ENCODE data around the gene ENDOD1. TPM values are rescaled to one million over a fixed set of nuclear protein-coding genes. Genes with fewer than 3 reads are reported as not detected.

The ENDOD1 gene
- total RNA-seq, 1 donor from 2014 or later = 71.1 TPM

- no peaks in the 10 kb centered on the region for H3K36me3 Mint-ChIP-seq (ENCODE audit: low read depth)
Observed at GRCh38 chr11:95050595-95051202, 38.9 kb upstream of the ENDOD1 start.

DNA sequence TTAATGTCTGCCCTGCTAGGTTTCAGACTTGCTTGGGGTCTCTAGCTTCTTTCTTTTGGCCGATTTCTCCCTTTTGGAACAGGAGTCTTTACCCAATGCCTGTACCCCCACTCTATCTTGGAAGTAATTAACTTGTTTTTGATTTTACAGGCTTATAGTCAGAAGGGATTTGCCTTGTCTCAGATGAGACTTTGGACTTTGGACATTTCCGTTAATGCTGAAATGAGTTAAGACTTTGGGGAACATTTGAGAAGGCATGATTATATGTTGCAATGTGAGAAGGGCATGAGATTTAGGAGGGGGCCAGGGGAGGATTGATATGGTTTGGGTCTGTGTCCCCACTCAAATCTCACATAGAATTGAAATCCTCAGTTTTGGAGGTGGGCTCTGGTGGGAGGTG lies 35.3 kb upstream of the ENDOD1 start:
- DNase-seq (ENCODE audit: low spot score) = no peak
- no peak overlapping the region for H3K27ac Mint-ChIP-seq (ENCODE audit: unreplicated experiment)
- H3K27me3 Mint-ChIP-seq (ENCODE audit: low read depth) = peaks cover 15% of the 10 kb centered on the region
- H3K36me3 Mint-ChIP-seq (ENCODE audit: low read depth) = no peaks in the 10 kb centered on the region
- no peak overlapping the region for H3K4me3 Mint-ChIP-seq (ENCODE audit: unreplicated experiment)
- peaks cover 6% of the 10 kb centered on the region for H3K4me1 Mint-ChIP-seq (ENCODE audit: low read depth)
- H3K9me3 Mint-ChIP-seq (ENCODE audit: low read depth) = no peaks in the 10 kb centered on the region
- TF ChIP-seq, protein P1, sequence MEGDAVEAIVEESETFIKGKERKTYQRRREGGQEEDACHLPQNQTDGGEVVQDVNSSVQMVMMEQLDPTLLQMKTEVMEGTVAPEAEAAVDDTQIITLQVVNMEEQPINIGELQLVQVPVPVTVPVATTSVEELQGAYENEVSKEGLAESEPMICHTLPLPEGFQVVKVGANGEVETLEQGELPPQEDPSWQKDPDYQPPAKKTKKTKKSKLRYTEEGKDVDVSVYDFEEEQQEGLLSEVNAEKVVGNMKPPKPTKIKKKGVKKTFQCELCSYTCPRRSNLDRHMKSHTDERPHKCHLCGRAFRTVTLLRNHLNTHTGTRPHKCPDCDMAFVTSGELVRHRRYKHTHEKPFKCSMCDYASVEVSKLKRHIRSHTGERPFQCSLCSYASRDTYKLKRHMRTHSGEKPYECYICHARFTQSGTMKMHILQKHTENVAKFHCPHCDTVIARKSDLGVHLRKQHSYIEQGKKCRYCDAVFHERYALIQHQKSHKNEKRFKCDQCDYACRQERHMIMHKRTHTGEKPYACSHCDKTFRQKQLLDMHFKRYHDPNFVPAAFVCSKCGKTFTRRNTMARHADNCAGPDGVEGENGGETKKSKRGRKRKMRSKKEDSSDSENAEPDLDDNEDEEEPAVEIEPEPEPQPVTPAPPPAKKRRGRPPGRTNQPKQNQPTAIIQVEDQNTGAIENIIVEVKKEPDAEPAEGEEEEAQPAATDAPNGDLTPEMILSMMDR (IDR thresholded peaks at IDR 0.05) = no peak

More at GRCh38 chr11:95050595-95051202, 38.9 kb upstream of the ENDOD1 start:
- no peak for DNase-seq (ENCODE audit: low spot score)
- no peak overlapping the region for H3K27ac Mint-ChIP-seq (ENCODE audit: unreplicated experiment)
- TF ChIP-seq, protein P1 (IDR thresholded peaks at IDR 0.05) = no peak
- no peaks in the 10 kb centered on the region for H3K4me1 Mint-ChIP-seq (ENCODE audit: low read depth)
- H3K4me3 Mint-ChIP-seq (ENCODE audit: unreplicated experiment) = no peak overlapping the region
- H3K9me3 Mint-ChIP-seq (ENCODE audit: low read depth) = no peaks in the 10 kb centered on the region
- peaks cover 15% of the 10 kb centered on the region for H3K27me3 Mint-ChIP-seq (ENCODE audit: low read depth)

DNA sequence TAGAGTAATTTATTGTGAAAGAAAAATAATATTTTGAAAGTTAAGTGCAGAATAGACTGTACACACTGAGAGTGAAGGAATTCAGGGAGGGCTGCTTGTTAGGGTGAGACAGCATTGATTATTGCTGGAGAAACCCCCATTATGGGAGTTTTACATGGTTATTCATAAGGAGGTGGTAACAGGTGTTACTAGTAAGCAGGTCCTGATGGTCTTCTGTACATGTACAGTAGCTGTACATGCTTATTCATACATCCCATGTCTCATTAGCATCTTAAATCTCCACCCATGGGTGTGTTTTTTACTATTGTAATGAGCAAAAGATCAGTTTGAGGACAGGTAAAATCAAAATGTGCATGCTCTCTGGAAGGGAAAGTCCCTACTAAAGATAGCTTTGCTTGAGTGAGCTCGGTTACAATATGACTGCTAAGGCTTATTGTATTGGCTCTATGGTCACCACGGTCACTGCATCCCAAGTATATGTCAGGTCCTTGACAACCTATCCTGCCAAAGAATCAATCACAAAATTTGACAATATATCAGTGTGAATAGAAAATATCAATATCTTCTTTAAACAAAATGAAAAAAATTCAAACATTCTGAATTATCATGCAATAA lies 34.3 kb upstream of the ENDOD1 start:
- H3K9me3 Mint-ChIP-seq (ENCODE audit: low read depth) = no peaks in the 10 kb centered on the region
- H3K27me3 Mint-ChIP-seq (ENCODE audit: low read depth) = peaks cover 15% of the 10 kb centered on the region
- no peak overlapping the region for H3K4me3 Mint-ChIP-seq (ENCODE audit: unreplicated experiment)
- TF ChIP-seq, protein P1 (IDR thresholded peaks at IDR 0.05) = no peak
- H3K27ac Mint-ChIP-seq (ENCODE audit: unreplicated experiment) = no peak overlapping the region
- H3K4me1 Mint-ChIP-seq (ENCODE audit: low read depth) = peaks cover 6% of the 10 kb centered on the region
- no peak for DNase-seq (ENCODE audit: low spot score)
- no peaks in the 10 kb centered on the region for H3K36me3 Mint-ChIP-seq (ENCODE audit: low read depth)

DNA sequence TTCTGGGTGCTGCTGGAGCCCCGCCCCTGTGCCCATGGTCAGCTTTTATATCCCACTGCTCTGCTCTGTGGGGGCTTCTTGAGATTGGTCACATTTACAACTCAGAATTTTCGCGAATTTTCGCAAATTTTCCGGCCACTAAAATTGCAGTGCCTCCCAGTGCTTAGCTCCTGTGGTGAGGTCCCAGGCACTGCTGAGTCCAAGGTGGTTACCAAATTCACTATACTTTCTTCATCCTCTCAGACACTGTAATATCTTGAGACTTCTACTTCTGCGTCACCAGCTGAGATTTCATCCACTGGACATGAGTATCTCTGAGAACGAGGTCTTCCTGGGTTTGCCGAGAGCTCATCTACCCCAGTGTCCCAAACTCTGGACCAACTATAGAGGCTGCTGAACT lies 31.7 kb upstream of the ENDOD1 start:
- peaks cover 17% of the 10 kb centered on the region for H3K27me3 Mint-ChIP-seq (ENCODE audit: low read depth)
- peaks cover 6% of the 10 kb centered on the region for H3K4me1 Mint-ChIP-seq (ENCODE audit: low read depth)
- no peak for DNase-seq (ENCODE audit: low spot score)
- H3K9me3 Mint-ChIP-seq (ENCODE audit: low read depth) = no peaks in the 10 kb centered on the region
- H3K36me3 Mint-ChIP-seq (ENCODE audit: low read depth) = no peaks in the 10 kb centered on the region
- no peak overlapping the region for H3K4me3 Mint-ChIP-seq (ENCODE audit: unreplicated experiment)
- TF ChIP-seq, protein P1 (IDR thresholded peaks at IDR 0.05) = no peak
- H3K27ac Mint-ChIP-seq (ENCODE audit: unreplicated experiment) = no peak overlapping the region

GRCh38 chr11:95058621-95059020 lies 31.0 kb upstream of the ENDOD1 start:
- TF ChIP-seq, protein P1 (IDR thresholded peaks at IDR 0.05) = no peak
- Mint-ChIP-seq H3K27ac (ENCODE audit: unreplicated experiment) (peak overlapping the region; percentile 49), H3K36me3 (ENCODE audit: low read depth) (no peaks in the 10 kb centered on the region), H3K9me3 (ENCODE audit: low read depth) (no peaks in the 10 kb centered on the region), H3K27me3 (ENCODE audit: low read depth) (peaks cover 17% of the 10 kb centered on the region), H3K4me3 (ENCODE audit: unreplicated experiment) (no peak overlapping the region), H3K4me1 (ENCODE audit: low read depth) (peaks cover 6% of the 10 kb centered on the region)
- no peak for DNase-seq (ENCODE audit: low spot score)

Measured in chondrocyte (in vitro differentiated cells).